Bronchial smooth muscle cell (primary cell): Measurements from ENCODE around the gene SRRD. TPM values are rescaled to one million over a fixed set of nuclear protein-coding genes. Genes with fewer than 3 reads are reported as not detected.

Experiments
- total RNA-seq: library from RNA; depleted of rRNA; stranded (reverse); fragments of >200 nt; gene quantifications from 2 replicates; pipeline ENCODE4 v1.2.1, GENCODE V29; 2014

SRRD gene
- total RNA-seq: 5.4 and 14.2 TPM in 2 replicates

GRCh38 chr22:26483439-26484359 is at the start of gene SRRD, which contains the start of gene HPS4:
Gene SRRD, plus strand, starts transcription at chr22:26483877. Its CDS starts 14 bp downstream, at chr22:26483891.
Gene HPS4, minus strand, starts transcription at chr22:26483783. Its CDS starts 2,021 bp downstream, at chr22:26481762.

GRCh38 chr22:26512149-26512793 is 28.6 kb downstream of the SRRD start, which contains the start of gene TFIP11:
Gene TFIP11, minus strand, starts transcription at chr22:26512473. Its CDS starts 2,201 bp downstream, at chr22:26510272.

Other genes with a start within 250 kb of the SRRD start
- 0.79 and 1.2 TPM in 2 replicates for gene ASPHD2, start 54.6 kb upstream of the SRRD start, total RNA-seq
- gene HPS4, start 94 bp upstream of the SRRD start, total RNA-seq: 22.9 and 29.4 TPM in 2 replicates
- 30.9 and 51.4 TPM in 2 replicates for gene TFIP11, start 28.6 kb downstream of the SRRD start, total RNA-seq
- 7.4 and 16.2 TPM in 2 replicates for gene TPST2, start 106.3 kb downstream of the SRRD start, total RNA-seq
- gene CRYBB1, start 134.2 kb downstream of the SRRD start, total RNA-seq: not detected in 2 replicates
- not detected in 2 replicates for gene CRYBA4, start 138.1 kb downstream of the SRRD start, total RNA-seq
- 1.4 and 3.5 TPM in 2 replicates for gene MIAT, start 173.7 kb downstream of the SRRD start, total RNA-seq